ENCODE data around the gene GALNTL6.

Gene GALNTL6

DNA sequence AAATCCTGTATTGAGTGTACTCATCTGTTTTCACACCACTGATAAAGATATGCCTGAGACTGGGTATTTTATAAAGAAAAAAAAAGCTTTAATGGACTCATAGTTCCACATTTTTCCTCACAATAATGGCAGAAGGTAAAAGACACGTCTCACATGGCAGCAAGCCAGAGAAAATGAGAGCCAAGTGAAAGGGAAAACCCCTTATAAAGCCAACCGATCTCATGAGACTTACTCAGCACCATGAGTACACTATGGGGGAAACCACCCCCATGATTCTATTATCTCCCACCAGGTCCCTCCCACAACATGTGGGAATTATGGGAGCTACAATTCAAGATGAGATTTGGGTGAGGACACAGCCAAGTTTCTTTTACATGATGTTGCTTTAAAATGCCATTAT, 171.9 kb downstream of the GALNTL6 start:
- DNase-seq (ENCODE audit: low read depth in 1 of 2, low spot score in 1 of 2): no peak

DNA sequence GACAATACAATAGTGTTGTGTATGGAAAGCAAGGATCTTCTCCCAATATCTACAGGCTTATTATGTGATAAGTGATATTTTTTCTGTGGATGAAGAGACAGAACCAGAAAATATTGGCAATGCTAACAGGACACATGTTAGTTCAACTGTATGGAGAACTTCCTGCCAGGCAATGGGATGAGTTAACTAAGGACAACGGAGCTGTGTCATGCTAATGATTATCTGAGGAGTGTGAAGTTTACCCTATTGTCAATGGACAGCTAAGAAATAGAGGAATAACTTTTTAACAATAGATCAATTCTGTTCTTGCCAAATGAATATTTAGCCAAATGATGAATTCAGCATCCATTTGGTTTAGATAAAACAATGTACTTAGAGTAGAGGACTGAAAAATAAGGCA, 180.0 kb downstream of the GALNTL6 start:
- no peak for DNase-seq (ENCODE audit: low read depth in 1 of 2, low spot score in 1 of 2)

DNA sequence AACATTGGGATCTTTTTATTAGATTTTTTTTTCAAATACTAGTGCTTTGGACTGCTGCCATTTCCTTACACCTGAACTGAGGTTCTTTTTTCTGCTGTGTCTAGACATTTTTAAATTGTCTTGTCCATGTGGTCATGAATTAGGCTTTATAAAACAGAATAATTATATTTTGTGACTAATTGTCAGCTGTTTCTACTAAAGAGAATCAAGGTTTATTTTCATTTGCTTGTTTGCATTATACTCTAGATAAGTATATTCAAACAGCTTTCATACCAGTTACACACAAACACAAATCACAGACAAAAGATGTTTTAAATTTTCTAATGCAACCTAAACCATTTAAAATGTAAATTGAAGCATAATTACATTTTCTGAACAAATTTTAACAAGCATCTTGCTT, 194.7 kb downstream of the GALNTL6 start:
- no peak for DNase-seq (ENCODE audit: low read depth in 1 of 2, low spot score in 1 of 2)

DNA sequence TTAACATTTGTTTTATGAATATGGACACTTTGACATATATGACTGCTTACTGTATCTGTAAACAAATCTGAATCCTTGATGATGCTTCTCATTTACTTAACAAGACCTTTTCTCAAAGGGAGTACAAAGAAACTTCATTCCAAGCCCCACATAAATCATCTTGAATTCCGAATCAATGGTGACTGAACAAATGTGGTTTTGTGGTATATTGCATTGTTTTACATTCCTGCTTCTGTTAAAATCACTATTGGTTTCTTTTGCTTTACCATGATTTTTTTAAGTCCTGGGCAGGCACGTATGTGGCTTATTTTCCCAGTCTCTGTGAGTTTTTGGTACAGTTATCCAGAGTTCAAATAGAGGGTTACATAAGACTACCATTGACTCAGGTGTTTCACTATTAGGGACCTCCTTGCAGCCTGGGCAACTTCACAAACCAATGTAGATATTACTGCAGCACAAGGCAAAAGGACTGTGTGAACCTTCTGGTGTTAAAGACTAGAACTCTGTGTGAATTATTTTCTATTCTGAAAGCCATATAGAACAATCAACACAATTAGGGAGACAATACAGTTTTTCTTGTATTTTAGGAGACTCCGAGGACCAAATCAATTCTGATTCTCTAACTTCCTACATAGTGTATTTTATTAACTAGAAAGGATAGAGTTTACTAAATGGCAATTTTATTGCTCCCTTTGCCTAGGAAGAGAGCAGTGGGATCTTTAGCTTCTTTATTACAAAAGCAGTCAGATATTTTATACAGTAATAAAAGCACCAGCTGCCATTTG, 196.4 kb downstream of the GALNTL6 start:
- no peak for DNase-seq (ENCODE audit: low read depth in 1 of 2, low spot score in 1 of 2)

DNA sequence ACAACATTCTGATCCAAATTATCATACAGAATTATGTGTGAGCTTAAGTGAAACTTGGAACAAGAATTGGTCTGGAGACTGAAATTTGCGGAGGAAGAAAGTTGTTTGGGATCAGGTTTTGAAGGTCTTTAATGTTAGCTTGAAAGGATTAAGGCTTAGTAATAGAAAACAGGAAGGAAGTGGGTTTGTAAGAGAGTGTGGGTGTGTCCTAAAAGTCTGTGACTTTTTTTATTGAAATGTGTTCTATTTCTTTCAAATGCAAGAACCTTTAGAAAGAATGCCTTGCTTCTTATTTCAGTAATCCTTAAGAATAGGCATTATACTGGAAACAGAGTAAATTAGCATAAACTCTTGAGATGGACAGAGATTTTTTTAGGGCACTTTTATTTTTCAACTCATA, 198.0 kb downstream of the GALNTL6 start:
- no peak for DNase-seq (ENCODE audit: low read depth in 1 of 2, low spot score in 1 of 2)

DNA sequence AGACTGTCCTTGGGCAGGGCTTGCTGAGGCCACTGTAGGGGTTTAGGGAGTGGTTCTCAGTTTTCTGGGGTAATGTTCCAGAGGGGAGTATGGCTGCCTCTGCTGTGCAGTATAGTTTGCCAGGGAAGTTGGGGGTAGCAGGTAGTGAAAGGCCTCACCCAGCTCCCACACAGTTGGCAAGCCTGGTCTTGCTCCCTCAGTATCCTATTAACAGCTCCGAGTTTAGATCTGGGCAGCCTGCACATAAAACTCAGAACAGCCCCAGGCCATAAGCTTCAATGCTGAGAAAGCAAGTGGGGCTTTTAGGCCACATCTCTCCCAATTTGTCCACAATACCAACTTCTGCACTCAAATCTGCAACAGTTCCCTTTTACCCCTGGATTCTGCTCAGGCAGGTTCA, 205.2 kb downstream of the GALNTL6 start:
- no peak for DNase-seq (ENCODE audit: low read depth in 1 of 2, low spot score in 1 of 2)

DNA sequence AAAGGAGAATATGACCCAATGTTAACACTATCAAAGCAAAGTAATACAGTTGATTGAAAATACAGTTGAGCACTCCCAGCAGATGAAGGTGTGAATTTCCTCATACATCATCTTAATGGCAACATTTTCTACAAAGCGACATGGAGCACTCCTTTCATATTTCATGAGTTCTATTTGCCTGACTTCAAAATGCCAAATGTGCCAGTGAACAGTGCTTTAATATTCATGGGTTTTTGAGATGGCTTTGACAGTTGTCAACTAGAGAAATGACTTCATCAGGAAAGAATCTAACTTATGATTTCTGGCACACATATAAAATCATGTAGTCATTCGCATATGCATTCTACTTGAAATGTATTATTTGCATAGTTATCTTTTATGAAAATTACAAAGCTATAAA, 222.4 kb downstream of the GALNTL6 start:
- no peak for DNase-seq (ENCODE audit: low read depth in 1 of 2, low spot score in 1 of 2)

DNA sequence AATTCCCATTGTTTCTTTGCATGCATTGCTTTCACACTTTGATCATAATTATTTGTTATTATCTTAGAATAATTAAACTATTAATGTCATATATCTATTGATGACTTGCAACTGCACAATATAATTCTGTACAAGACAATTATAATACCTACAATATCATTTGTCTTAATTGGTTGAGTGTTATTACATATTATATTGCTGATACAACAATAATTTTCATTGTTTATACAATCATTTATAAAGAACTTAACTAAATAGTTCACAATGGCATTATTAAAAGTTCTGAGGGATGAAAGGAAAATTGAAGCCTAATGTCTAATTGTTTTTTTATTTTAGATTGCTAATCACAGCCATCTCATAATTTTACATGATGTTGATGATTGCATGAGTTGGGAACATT, 227.6 kb downstream of the GALNTL6 start:
- DNase-seq (ENCODE audit: low read depth in 1 of 2, low spot score in 1 of 2): no peak

DNA sequence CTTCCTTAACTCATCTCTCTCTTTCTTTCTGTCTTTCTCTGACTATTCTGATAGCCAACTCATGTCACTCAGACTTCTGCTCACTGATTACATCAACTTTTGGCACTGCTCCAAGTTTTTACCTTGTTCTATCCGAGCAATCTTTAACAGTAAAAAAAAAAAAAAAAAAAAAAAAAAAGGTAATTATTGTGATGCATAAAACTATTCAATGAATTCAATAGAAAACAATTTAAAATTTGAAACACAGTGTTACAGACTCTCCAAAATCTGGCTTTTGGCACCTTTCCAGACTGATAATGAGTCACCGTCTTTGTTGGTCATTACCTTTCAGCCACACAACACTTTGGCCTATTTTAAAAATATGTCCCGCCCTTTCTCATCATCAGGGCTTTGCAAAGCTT, 229.5 kb downstream of the GALNTL6 start:
- no peak for DNase-seq (ENCODE audit: low read depth in 1 of 2, low spot score in 1 of 2)

DNA sequence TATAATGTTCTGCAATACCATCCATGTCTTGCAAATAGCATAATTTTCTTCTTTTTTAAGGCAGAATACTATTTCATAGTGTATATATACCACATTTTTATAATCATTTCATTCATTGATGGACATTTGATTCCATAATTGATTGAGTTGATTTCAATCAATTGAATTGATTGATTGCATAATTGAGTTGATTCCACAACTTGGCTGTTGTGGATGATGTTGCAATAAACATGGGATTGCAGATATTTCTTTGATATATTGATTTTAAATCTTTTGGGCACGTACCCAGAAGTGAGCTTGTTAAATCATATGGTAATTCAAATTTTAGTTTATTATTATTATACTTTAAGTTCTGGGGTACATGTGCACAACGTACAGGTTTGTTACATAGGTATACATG, 232.8 kb downstream of the GALNTL6 start:
- DNase-seq (ENCODE audit: low read depth in 1 of 2, low spot score in 1 of 2): no peak

DNA sequence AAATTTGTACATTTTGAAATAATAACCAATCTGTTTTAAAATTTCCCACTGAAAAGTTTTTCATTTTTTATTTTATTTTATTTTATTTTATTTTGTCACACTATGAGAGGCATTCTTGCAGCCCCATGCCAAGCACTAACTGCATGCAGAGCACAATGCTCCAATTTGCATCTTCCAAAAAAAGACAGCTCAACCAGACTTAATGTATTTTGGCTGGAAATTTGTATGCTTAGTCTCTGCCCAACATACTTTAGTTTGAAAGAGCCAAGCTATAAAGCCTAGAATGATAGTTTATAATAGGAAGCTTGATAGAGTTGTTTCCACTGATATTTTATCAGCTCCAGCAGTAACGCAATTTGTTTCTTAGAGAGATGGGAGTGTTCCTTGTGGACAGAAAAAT, 235.5 kb downstream of the GALNTL6 start:
- no peak for DNase-seq (ENCODE audit: low read depth in 1 of 2, low spot score in 1 of 2)

DNA sequence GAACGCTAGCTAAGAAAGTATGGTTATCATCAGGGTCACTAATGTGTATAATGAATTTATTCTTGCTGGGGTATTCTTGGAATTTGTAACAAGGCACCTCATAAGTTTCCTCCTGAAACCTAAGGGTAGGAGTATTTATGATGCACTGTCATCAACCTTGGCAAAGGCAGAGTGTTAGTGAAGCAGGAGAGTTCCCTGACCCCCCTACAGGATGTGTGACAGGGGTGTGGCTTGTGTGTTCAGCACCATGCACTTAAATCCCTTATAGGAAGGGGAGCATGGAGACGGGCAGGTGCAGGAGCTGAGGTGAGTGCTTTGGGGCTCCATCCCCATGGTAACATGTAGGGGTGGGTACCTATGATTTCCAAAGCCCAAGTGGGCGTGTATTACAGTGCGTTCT, 237.7 kb downstream of the GALNTL6 start:
- no peak for DNase-seq (ENCODE audit: low read depth in 1 of 2, low spot score in 1 of 2)

DNA sequence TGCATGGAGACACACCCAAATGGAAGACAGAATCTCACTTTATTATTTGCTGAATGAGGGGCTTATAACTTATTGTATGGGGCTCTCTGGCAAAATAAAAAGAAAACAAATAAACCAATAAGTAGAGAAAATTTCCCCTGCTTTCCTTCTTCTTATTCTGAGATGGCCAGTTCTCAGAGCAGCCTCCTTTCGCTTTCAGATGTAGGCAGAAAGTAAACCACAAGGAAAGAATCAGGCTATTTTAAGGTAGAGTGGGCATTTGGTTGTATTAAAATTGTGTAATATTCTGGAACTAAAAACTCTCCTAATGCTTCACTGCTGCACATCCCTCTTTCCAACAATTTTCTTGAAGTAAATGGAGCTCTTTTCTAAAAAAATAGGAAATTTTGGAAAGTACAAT, 241.8 kb downstream of the GALNTL6 start:
- DNase-seq (ENCODE audit: low read depth in 1 of 2, low spot score in 1 of 2): no peak

DNA sequence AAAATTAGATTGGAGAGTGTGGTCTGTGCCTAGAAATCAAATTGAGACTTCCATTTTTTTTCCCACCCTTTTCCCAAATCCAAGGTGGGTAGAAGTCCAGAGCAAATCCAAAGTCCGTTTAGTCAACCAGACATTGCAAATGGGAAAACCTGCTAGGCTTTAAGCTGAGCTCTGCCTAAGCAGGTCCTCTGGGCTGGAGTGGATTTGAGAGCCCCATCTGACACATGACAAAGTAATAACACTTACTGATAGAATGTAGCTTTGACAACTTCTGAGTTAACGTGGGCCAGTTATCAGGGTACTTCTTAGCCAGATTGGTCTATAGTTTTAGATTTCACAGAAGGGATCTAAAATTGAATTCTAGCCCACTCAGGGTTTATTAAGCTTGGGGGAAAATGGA, 242.3 kb downstream of the GALNTL6 start:
- no peak for DNase-seq (ENCODE audit: low read depth in 1 of 2, low spot score in 1 of 2)

DNA sequence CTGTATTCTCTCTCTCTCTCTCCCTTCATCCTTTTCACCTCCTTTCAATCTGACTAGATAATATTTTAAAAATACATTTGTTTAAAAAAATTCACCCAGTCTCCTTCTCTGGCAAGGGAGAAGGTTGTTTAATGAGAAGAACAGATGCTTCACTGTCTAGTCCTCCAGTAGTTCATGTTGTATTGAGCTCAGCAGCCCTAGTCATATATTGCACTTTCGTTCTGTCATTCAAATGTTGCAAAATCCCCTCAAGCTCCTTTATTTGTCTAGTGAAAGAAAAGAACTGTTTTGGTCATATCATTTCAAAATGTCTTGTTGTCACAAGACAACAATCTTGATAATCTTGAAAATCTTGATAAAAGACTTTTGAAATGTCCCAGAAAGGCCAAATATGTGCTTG, 248.0 kb downstream of the GALNTL6 start:
- no peak for DNase-seq (ENCODE audit: low read depth in 1 of 2, low spot score in 1 of 2)

DNA sequence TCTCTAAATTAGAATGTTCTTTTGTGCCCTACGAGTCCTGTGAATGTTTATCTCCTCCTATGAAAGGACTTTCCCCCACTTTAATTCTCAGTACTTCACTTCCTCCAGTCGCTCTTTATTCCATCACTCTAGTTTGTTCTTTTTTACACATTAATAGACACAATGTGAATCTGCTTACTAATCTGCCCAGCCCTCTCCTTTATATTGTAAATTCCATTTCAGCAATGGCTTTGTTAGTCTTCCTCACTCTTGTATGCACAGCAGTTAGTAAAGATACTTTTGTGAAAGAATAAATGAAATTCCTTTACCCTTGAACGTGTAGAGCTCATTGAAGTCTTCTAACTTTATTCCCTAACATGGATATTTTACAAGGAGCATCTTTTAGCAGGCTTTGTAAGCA, 255.3 kb downstream of the GALNTL6 start:
- no peak for DNase-seq (ENCODE audit: low read depth in 1 of 2, low spot score in 1 of 2)

DNA sequence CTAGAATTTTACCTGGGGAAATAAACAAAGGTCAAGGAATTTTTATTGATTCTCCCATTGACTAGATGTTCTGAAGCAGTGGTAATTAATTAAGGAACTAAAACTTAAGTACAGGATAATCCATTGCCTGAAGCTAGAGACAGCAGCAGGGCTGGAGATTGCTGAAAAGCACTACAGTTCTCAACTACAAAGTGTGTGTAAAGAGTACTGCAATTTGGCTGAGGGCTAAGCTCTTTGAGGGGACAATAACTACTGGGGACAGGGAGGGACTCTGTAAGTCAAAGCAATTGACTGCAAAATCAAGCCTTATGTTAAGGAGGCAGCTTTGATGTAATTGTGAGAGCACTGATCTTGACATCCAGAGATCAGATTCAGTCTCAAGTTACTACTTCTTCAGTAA, 260.4 kb downstream of the GALNTL6 start:
- DNase-seq (ENCODE audit: low read depth in 1 of 2, low spot score in 1 of 2): no peak

DNA sequence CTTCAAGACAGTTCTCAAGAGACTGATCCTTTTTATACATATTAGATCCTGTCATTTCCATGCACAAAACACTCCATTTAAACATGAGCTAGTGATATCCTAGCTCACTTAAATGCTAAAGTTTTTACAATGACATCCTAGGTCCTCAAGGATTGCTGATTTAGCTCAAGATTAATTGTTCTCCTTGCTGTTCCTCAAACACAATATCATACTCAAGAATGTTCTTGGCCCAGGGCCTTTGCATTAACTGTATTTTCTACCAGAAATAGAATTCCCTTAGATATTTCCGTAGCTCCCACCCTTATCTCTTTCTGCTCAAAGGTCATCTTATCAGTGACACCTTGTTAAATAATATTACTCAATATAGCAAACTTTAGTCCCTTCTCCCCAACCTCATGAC, 270.1 kb downstream of the GALNTL6 start:
- DNase-seq (ENCODE audit: low read depth in 1 of 2, low spot score in 1 of 2): no peak

DNA sequence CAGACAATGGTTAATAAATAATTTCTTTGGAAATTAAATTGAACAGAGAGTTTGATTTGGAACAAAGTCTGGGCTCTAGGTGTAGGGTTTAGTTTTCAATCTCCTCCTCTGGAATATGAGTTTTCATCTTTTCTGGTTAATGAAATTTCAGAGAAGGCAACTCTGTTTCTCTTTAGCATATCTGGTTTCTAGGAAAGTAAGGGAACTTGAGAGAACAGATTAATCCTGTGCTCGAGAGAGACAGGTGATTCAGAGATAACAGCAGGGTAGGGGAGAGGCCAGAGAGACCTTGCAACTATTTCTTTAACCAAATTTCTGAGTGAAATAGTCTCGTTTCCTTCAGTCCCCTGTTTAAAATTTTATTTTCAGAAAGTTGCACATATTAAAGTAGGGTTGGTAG, 275.4 kb downstream of the GALNTL6 start:
- DNase-seq (ENCODE audit: low read depth in 1 of 2, low spot score in 1 of 2): no peak

DNA sequence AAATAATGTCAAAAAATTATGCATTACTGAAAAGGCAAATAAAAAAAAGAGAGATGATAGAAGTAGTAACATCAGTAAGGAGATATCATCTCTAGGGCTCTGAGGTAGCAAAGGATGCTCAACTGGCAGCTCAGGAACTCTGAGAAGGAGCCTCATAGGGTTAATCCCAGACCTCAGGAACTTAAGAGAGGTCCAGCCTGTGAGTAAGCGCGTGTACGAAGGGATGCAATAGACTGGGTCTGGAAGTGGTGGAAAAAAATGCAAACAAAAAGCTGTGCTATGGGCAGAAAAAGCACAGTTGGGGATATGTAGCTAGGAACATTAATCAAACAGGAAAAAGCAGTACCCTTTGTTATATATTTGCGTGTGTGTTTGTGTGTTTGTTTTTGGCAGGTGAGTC, 282.0 kb downstream of the GALNTL6 start:
- DNase-seq (ENCODE audit: low read depth in 1 of 2, low spot score in 1 of 2): no peak

DNA sequence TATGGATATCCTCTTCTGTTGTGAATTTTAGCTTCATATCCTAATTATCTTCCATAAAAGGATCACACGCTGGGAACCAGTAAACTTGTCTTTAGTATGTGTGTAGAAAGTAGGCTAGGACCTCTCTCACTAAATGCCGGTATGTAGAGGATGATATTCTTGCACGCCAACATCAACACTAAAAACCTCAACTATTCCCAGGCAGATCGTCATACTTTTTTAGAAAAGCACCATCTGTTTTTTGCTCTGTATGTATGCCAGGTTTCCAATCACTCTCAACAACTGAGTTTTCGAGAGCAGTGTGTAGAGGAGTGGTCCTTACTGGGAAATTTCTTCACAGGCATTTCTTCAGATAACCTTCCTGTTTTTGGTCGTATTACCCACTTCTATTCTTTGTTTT, 283.6 kb downstream of the GALNTL6 start:
- DNase-seq (ENCODE audit: low read depth in 1 of 2, low spot score in 1 of 2): no peak

DNA sequence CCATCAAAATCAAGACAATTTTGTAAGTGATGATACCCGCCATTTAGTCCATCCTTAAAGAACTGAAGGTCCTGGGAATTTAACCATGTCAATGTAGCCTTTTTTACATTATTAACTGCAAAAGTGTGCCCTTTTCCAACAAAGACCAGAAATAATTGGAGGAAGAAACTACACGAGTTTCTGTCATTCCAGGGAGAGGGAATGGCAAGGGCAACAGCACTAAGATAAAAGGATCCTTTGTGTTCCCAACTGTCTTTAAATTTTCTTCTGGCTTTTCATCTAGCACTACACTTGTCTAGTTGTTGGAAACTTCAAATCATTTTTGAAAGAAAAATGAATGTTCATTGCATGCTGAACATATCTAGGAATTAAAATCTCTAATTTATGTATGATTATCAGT, 286.2 kb downstream of the GALNTL6 start:
- no peak for DNase-seq (ENCODE audit: low read depth in 1 of 2, low spot score in 1 of 2)

DNA sequence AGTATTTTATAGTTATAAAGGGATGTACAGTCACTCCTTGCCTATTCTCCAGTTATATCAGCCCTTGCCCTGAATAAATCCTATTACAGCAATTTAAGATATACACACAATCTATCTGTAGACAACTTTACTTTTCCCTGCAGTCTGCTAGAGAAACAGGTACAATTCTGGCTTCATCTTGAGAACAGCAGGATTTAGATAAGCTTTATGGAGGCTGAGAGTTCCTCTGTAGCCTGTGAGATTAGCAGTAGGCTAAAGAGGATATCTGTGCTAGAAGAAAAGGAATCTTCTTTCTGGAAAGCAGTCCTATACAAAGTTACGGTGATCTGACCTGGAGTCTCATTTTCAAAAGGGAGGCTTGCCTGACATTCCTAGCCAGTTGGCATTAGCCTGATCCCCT, 290.3 kb downstream of the GALNTL6 start:
- no peak for DNase-seq (ENCODE audit: low read depth in 1 of 2, low spot score in 1 of 2)

DNA sequence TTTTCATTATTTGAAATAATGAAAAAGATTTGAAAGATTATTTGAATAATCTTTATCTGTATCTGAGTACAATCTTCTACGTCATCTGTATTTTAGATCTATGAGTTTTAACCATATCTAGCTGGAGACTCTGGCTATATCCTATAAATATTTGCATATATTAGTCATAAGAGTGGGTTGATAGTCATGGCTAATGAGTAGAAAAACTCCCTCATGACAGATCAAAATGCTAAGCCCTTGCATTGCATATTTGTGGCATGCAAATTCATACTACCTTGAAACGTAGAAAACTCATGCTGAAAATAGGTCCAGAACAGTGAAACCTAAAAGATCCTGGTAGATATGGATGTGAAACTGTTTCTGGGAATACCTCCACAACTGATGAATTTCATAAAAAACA, 291.3 kb downstream of the GALNTL6 start:
- DNase-seq (ENCODE audit: low read depth in 1 of 2, low spot score in 1 of 2): no peak
